WTC11 (cell line): ENCODE results near the gene TBC1D14. TPM values are rescaled to one million over a fixed set of nuclear protein-coding genes. Genes with fewer than 3 reads are reported as not detected.

ENCODE experiments used
- ATAC-seq: fragments of 200-7000 bp; cut with Tn5 transposase; 2 replicates; pipeline ENCODE4 v1.10.0; 2021; ENCODE audit warnings: mild to moderate bottlenecking, moderate library complexity
- CTCF ChIA-PET: fragments of 300-600 bp; sonication (Branson Sonifier 250); formaldehyde crosslinking; loops from one replicate; lab custom pipeline; 2021; ENCODE audit warnings: antibody characterized with exemption; lab: Charles Lee
- POLR2A ChIA-PET: fragments of 350-600 bp; sonication (Branson Sonifier 250); formaldehyde crosslinking; loops from one replicate; lab custom pipeline; 2021; ENCODE audit warnings: antibody characterized with exemption; lab: Charles Lee
- DNase-seq: peaks from one replicate; pipeline ENCODE4 v3.0.0; 2021; ENCODE audit warnings: low spot score
- H3K27ac Mint-ChIP-seq: 2 replicates; pipeline ENCODE4 v1.8.0; 2021; ENCODE audit warnings: mixed read lengths
- H3K27me3 Mint-ChIP-seq: 2 replicates; pipeline ENCODE4 v1.8.0; 2021; ENCODE audit warnings: low read depth, mild to moderate bottlenecking, moderate library complexity, mixed read lengths
- H3K36me3 Mint-ChIP-seq: 2 replicates; pipeline ENCODE4 v1.8.0; 2021; ENCODE audit warnings: mixed read lengths
- H3K4me1 Mint-ChIP-seq: 2 replicates; pipeline ENCODE4 v1.8.0; 2022; ENCODE audit warnings: mixed read lengths
- H3K4me3 Mint-ChIP-seq: 2 replicates; pipeline ENCODE4 v1.8.0; 2021; ENCODE audit warnings: mild to moderate bottlenecking, moderate library complexity, mixed read lengths
- H3K9me3 Mint-ChIP-seq: 2 replicates; pipeline ENCODE4 v1.8.0; 2021; ENCODE audit warnings: mixed read lengths
- ATF1 ChIP-seq: sonication (generic); formaldehyde crosslinking; IDR thresholded peaks from 2 replicates; pipeline ENCODE4 v1.8.1; 2023; ENCODE audit warnings: mild to moderate bottlenecking, moderate library complexity, missing genetic modification reagents
- ATF2 ChIP-seq: sonication (generic); formaldehyde crosslinking; IDR thresholded peaks from 2 replicates; pipeline ENCODE4 v1.8.1; 2022; ENCODE audit warnings: low read depth, missing genetic modification reagents, borderline replicate concordance
- ATF6 ChIP-seq: sonication (generic); formaldehyde crosslinking; IDR thresholded peaks from 2 replicates; pipeline ENCODE4 v1.8.1; 2023; ENCODE audit warnings: mild to moderate bottlenecking, missing genetic modification reagents
- E2F1 ChIP-seq: sonication (generic); formaldehyde crosslinking; IDR thresholded peaks from 2 replicates; pipeline ENCODE4 v1.8.0; 2022; ENCODE audit warnings: mild to moderate bottlenecking, missing genetic modification reagents
- ELF4 ChIP-seq: sonication (generic); formaldehyde crosslinking; IDR thresholded peaks from 2 replicates; pipeline ENCODE4 v1.8.1; 2022; ENCODE audit warnings: low read depth, mild to moderate bottlenecking, moderate library complexity, missing genetic modification reagents
- GABPB1 ChIP-seq: sonication (generic); formaldehyde crosslinking; IDR thresholded peaks from 2 replicates; pipeline ENCODE4 v1.8.1; 2023; ENCODE audit warnings: mild to moderate bottlenecking, missing genetic modification reagents
- GRHL2 ChIP-seq: fragments of 250-450 bp; sonication (Bioruptor Pico); IDR thresholded peaks from 2 replicates; pipeline ENCODE4 v1.8.0; 2022; ENCODE audit warnings: mild to moderate bottlenecking, moderate library complexity; ENCODE audit not compliant: insufficient replicate concordance, severe bottlenecking
- IRF1 ChIP-seq: sonication (generic); formaldehyde crosslinking; IDR thresholded peaks from 2 replicates; pipeline ENCODE4 v1.8.0; 2023; ENCODE audit warnings: missing genetic modification reagents
- NFYB ChIP-seq: sonication (generic); formaldehyde crosslinking; conservative IDR thresholded peaks from 2 replicates; pipeline ENCODE4 v1.8.0; 2022; ENCODE audit warnings: low read depth, missing genetic modification reagents
- STAT6 ChIP-seq: sonication (generic); formaldehyde crosslinking; conservative IDR thresholded peaks from 2 replicates; pipeline ENCODE4 v1.8.1; 2023; ENCODE audit warnings: mild to moderate bottlenecking, low read depth, missing genetic modification reagents, moderate library complexity
- TCF7 ChIP-seq: sonication (generic); formaldehyde crosslinking; IDR thresholded peaks from 2 replicates; pipeline ENCODE4 v1.8.0; 2022; ENCODE audit warnings: mild to moderate bottlenecking, low read depth, missing genetic modification reagents, moderate library complexity
- TP53 ChIP-seq: sonication (generic); formaldehyde crosslinking; IDR thresholded peaks from 2 replicates; pipeline ENCODE4 v1.8.1; 2023; ENCODE audit warnings: mild to moderate bottlenecking, missing genetic modification reagents
- ZNF416 ChIP-seq: fragments of 250-450 bp; sonication (Bioruptor Pico); IDR thresholded peaks from 2 replicates; pipeline ENCODE4 v1.9.0; 2021; ENCODE audit warnings: mild to moderate bottlenecking, inconsistent platforms
- total RNA-seq: library from RNA; stranded (reverse); gene quantifications from 3 replicates; pipeline ENCODE4 v1.2.3, GENCODE V29; 2021
- TF ChIP-seq, protein P1 (sequence below): fragments of 250-450 bp; sonication (Bioruptor Pico); IDR thresholded peaks from 2 replicates; pipeline ENCODE4 v1.9.0; 2021; ENCODE audit warnings: mild to moderate bottlenecking, borderline replicate concordance
- TF ChIP-seq, protein P2 (sequence below): sonication (generic); formaldehyde crosslinking; IDR thresholded peaks from 2 replicates; pipeline ENCODE4 v1.8.1; 2022; ENCODE audit warnings: low read depth, mild to moderate bottlenecking, moderate library complexity, missing genetic modification reagents, borderline replicate concordance
- TF ChIP-seq, protein P3 (sequence below): sonication (generic); formaldehyde crosslinking; IDR thresholded peaks from 2 replicates; pipeline ENCODE4 v1.8.0; 2022; ENCODE audit warnings: mild to moderate bottlenecking, missing genetic modification reagents

Gene TBC1D14
- total RNA-seq, 1 experiment from 2014 or later: 45.1 TPM

DNA sequence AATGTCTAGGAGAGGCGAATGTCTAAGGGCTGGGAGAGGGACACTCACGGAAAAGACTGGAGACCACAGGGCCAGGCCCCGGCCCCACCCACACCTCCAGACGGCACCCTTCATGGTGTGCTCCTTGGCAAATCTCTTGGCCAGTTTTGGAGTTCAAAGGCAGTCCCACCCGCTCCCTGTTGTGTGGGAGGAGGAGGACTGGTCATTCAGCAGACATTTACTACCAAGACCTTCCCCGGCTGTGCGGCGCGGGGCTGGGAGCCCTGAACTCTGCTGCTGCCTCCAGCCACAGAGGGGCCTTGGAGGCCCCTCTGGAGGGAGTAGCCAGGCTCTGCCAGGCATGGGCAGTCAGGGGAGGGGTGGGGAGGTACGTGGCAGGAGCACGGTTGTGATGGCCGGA lies 8.7 kb upstream of the TBC1D14 start:
- no peak overlapping the region for H3K4me3 Mint-ChIP-seq
- no peaks in the 10 kb centered on the region for H3K4me1 Mint-ChIP-seq
- TF ChIP-seq ZNF416 (no peak), IRF1 (CRISPR knock-in tag) (no peak), ELF4 (CRISPR knock-in tag) (no peak), GRHL2 (CRISPR knock-in tag) (no peak), TP53 (no peak), GABPB1 (no peak), NFYB (no peak), ATF6 (no peak)
- TF ChIP-seq, protein P1, sequence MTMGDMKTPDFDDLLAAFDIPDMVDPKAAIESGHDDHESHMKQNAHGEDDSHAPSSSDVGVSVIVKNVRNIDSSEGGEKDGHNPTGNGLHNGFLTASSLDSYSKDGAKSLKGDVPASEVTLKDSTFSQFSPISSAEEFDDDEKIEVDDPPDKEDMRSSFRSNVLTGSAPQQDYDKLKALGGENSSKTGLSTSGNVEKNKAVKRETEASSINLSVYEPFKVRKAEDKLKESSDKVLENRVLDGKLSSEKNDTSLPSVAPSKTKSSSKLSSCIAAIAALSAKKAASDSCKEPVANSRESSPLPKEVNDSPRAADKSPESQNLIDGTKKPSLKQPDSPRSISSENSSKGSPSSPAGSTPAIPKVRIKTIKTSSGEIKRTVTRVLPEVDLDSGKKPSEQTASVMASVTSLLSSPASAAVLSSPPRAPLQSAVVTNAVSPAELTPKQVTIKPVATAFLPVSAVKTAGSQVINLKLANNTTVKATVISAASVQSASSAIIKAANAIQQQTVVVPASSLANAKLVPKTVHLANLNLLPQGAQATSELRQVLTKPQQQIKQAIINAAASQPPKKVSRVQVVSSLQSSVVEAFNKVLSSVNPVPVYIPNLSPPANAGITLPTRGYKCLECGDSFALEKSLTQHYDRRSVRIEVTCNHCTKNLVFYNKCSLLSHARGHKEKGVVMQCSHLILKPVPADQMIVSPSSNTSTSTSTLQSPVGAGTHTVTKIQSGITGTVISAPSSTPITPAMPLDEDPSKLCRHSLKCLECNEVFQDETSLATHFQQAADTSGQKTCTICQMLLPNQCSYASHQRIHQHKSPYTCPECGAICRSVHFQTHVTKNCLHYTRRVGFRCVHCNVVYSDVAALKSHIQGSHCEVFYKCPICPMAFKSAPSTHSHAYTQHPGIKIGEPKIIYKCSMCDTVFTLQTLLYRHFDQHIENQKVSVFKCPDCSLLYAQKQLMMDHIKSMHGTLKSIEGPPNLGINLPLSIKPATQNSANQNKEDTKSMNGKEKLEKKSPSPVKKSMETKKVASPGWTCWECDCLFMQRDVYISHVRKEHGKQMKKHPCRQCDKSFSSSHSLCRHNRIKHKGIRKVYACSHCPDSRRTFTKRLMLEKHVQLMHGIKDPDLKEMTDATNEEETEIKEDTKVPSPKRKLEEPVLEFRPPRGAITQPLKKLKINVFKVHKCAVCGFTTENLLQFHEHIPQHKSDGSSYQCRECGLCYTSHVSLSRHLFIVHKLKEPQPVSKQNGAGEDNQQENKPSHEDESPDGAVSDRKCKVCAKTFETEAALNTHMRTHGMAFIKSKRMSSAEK: no peak
- DNase-seq (no peak), ATAC-seq (no peak)
- POLR2A ChIA-PET: no interaction called here
- H3K27me3 Mint-ChIP-seq: no peaks in the 10 kb centered on the region
- H3K9me3 Mint-ChIP-seq: peaks cover 2% of the 10 kb centered on the region; the same call in 1 of the 2 replicates
- CTCF ChIA-PET: interaction anchor here (1.6 to 2.6 kb wide), 2 partner anchors 27 to 181 kb away, joined by 4 to 13 read pairs; no protein-coding TSS in a partner anchor
- H3K27ac Mint-ChIP-seq: no peak overlapping the region
- no peaks in the 10 kb centered on the region for H3K36me3 Mint-ChIP-seq

- H3K27ac Mint-ChIP-seq: no peak overlapping the region
- H3K27me3 Mint-ChIP-seq: no peaks in the 10 kb centered on the region; the same call in 1 of the 2 replicates
- H3K9me3 Mint-ChIP-seq: peaks cover 2% of the 10 kb centered on the region; the same call in 1 of the 2 replicates
- ChIA-PET POLR2A (no interaction called here), CTCF (interaction anchor here (2.1 kb wide), 1 partner anchor 16 kb away, joined by 6 read pairs; no protein-coding TSS in a partner anchor)
- no peaks in the 10 kb centered on the region for H3K4me1 Mint-ChIP-seq
- no peak for ATAC-seq
- H3K36me3 Mint-ChIP-seq: no peaks in the 10 kb centered on the region
- H3K4me3 Mint-ChIP-seq: no peak overlapping the region
- no peak for DNase-seq
- TF ChIP-seq IRF1 (CRISPR knock-in tag) (no peak), ATF2 (CRISPR knock-in tag) (no peak), GRHL2 (CRISPR knock-in tag) (no peak), ATF1 (no peak), TP53 (no peak), TCF7 (CRISPR knock-in tag) (no peak), E2F1 (CRISPR knock-in tag) (no peak), STAT6 (no peak)
- TF ChIP-seq, protein P2, sequence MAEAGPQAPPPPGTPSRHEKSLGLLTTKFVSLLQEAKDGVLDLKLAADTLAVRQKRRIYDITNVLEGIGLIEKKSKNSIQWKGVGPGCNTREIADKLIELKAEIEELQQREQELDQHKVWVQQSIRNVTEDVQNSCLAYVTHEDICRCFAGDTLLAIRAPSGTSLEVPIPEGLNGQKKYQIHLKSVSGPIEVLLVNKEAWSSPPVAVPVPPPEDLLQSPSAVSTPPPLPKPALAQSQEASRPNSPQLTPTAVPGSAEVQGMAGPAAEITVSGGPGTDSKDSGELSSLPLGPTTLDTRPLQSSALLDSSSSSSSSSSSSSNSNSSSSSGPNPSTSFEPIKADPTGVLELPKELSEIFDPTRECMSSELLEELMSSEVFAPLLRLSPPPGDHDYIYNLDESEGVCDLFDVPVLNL: no peak
- TF ChIP-seq, protein P3, sequence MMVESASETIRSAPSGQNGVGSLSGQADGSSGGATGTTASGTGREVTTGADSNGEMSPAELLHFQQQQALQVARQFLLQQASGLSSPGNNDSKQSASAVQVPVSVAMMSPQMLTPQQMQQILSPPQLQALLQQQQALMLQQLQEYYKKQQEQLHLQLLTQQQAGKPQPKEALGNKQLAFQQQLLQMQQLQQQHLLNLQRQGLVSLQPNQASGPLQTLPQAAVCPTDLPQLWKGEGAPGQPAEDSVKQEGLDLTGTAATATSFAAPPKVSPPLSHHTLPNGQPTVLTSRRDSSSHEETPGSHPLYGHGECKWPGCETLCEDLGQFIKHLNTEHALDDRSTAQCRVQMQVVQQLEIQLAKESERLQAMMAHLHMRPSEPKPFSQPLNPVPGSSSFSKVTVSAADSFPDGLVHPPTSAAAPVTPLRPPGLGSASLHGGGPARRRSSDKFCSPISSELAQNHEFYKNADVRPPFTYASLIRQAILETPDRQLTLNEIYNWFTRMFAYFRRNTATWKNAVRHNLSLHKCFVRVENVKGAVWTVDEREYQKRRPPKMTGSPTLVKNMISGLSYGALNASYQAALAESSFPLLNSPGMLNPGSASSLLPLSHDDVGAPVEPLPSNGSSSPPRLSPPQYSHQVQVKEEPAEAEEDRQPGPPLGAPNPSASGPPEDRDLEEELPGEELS (CRISPR knock-in tag): no peak
Measured at GRCh38 chr4:6901669-6902317, 7.8 kb upstream of the TBC1D14 start.
